HAP-1 (cell line): ENCODE measurements around the gene AFM.
"Not testable (repeated sequence)": the region's sequence is repeated elsewhere in the genome, so short reads cannot be mapped to it uniquely, and the experiment has no call there.

Source experiments
- DNase-seq, 2 experiments: peaks; one replicate each; pipeline ENCODE4 v3.0.0-alpha.2; 2016 to 2020; ENCODE audit warnings: low spot score in 2 of 2
- H3K27me3 ChIP-seq: fragments of 250-450 bp; sonication (Bioruptor Pico); 2 replicates; pipeline ENCODE4 v1.5.1; 2020; ENCODE audit warnings: low read depth, mild to moderate bottlenecking, moderate library complexity
- H3K36me3 ChIP-seq: fragments of 250-450 bp; sonication (Bioruptor Pico); replicated peaks from 2 replicates; pipeline ENCODE4 v1.5.1; 2020; ENCODE audit warnings: mild to moderate bottlenecking
- H3K4me1 ChIP-seq: fragments of 250-450 bp; sonication (Bioruptor Pico); 2 replicates; pipeline ENCODE4 v1.5.1; 2020; ENCODE audit warnings: mild to moderate bottlenecking
- H3K4me3 ChIP-seq: fragments of 250-450 bp; sonication (Bioruptor Pico); 2 replicates; pipeline ENCODE4 v1.5.1; 2020; ENCODE audit warnings: mild to moderate bottlenecking, moderate library complexity
- H3K9me3 ChIP-seq: fragments of 250-450 bp; sonication (Bioruptor Pico); 2 replicates; pipeline ENCODE4 v1.5.1; 2020; ENCODE audit warnings: mild to moderate bottlenecking, moderate library complexity
- in situ Hi-C: fragments of 300-500 bp; cut with MboI; formaldehyde crosslinking; loops from 3 replicates; pipeline ENCODE4 v1.14.3; 2020; ENCODE audit warnings: low sequenced_read_pairs, inconsistent platforms, mixed read lengths

Gene AFM

DNA sequence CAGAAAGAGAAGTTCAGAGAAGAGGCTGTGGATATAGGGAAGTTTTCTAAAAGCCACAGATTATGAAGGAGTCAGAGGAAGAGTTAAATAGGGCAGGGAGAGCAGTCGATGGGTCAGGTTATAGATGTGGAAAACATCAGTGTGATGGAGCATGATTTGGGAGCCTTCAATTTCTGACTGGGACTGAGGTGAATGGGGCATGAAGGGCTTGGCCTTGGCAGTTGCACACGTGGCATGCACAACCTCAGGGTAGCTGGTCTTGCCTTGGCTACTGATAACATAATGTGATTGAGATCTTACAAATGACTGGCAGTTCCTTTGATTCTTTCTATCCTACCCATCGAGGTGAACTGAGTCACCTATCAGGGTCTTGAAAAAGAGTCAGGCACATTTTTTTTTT, 59.7 kb downstream of the AFM start:
- Histone ChIP-seq H3K27me3 (no peaks in the 10 kb centered on the region), H3K36me3 (no peaks in the 10 kb centered on the region), H3K4me3 (no peak overlapping the region), H3K9me3 (no peaks in the 10 kb centered on the region), H3K4me1 (no peaks in the 10 kb centered on the region)
- in situ Hi-C loops, result no loop called here
- DNase-seq, result no peak

DNA sequence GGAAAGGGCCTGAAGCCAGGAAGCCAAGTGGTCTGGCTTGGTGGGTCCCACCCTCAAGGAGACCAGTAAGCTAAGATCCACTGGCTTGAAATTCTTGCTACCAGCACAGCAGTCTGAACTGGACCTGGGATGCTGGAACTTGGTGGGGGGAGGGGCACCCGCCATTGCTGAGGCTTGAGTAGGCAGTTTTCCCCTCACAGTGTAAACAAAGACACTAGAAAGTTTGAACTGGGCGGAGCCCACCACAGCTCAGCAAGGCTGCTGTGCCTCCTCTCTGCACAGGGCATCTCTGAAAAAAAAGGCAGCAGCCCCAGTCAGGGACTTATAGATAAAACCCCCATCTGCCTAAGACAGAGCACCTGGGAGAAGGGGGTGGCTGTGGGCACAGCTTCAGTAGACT, 63.1 kb downstream of the AFM start:
- no peak overlapping the region for H3K4me3 ChIP-seq
- in situ Hi-C loops, result no loop called here

DNA sequence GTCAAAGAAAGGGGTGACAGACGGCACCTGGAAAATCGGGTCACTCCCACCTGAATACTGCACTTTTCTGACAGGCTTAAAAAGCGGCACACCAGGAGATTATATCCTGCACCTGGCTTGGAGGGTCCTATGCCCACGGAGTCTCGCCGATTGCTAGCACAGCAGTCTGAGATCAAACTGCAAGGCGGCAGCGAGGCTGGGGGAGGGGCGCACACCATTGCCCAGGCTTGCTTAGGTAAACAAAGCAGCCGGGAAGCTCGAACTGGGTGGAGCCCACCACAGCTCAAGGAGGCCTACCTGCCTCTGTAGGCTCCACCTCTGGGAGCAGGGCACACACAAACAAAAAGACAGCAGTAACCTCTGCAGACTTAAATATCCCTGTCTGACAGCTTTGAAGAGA, 69.3 kb downstream of the AFM start:
- H3K27me3 ChIP-seq, H3K4me1 ChIP-seq, H3K4me3 ChIP-seq, H3K9me3 ChIP-seq, DNase-seq, H3K36me3 ChIP-seq: not testable (repeated sequence)
- in situ Hi-C loops, result loop anchor here (25.0 kb wide), 1 partner anchor 214 kb away; no protein-coding TSS in a partner anchor

More for the DNA sequence above, 63.1 kb downstream of the AFM start:
- DNase-seq, result no peak
- H3K4me1 ChIP-seq, result no peaks in the 10 kb centered on the region
- H3K36me3 ChIP-seq, result no peaks in the 10 kb centered on the region
- no peaks in the 10 kb centered on the region for H3K27me3 ChIP-seq
- H3K9me3 ChIP-seq, result no peaks in the 10 kb centered on the region
